K562 (cell line): ENCODE data around the gene SLC25A40. TPM values are rescaled to one million over a fixed set of nuclear protein-coding genes. Genes with fewer than 3 reads are reported as not detected.

Source experiments
- ATAC-seq: fragments of 200-7000 bp; cut with Tn5 transposase; 3 replicates; pipeline ENCODE4 v1.9.1; 2020; ENCODE audit warnings: moderate library complexity
- BruUV-seq: library from RNA; stranded (reverse); fragments of 400-500 nt; replicated peaks from 2 replicates; lab custom pipeline; 2021; lab: Mats Ljungman, UMichigan
- CTCF ChIA-PET: fragments of 300-600 bp; formaldehyde crosslinking; extraction: SDS; loops from one replicate; lab custom pipeline; 2021; ENCODE audit warnings: low intra/inter-chr PET ratio; lab: Yijun Ruan, JAX
- POLR2A ChIA-PET: fragments of 300-600, 350-650 bp; sonication (Branson Sonifier 250); formaldehyde crosslinking; extraction: SDS; loops from one replicate; lab custom pipeline; 2021; ENCODE audit warnings: antibody characterized with exemption, inconsistent platforms; lab: Yijun Ruan, JAX
- DNase-seq, 4 experiments: peaks; one replicate each; pipeline versions ENCODE4 v3.0.0 to v3.0.0-alpha.2; 2011 to 2018; ENCODE audit warnings: low spot score in 3 of 4, mixed read lengths in 3 of 4; ENCODE audit errors: extremely low read depth in 1 of 4
- FAIRE-seq: peaks from 2 replicates; lab custom pipeline; 2011; peaks lifted over from hg19 to GRCh38; lab: Jason Lieb, UNC
- H2AFZ ChIP-seq: 2 replicates; pipeline ENCODE4 v1.6.0; 2011; ENCODE audit warnings: low read depth, low read length, control low read depth, inconsistent platforms
- H3K27ac ChIP-seq: fragments of 200-600 bp; 3 replicates; pipeline ENCODE4 v1.8.0; 2011; ENCODE audit warnings: low read depth, mild to moderate bottlenecking, control low read depth, inconsistent platforms, low read length, moderate library complexity, mixed read lengths; ENCODE audit errors: extremely low read depth
- H3K27me3 ChIP-seq, 2 experiments: fragments of 300-600 bp in 1 of 2; 2 replicates in 1 of 2; 3 replicates in 1 of 2; pipeline versions ENCODE4 v1.6.0 to v1.8.0; 2011; ENCODE audit warnings: inconsistent platforms in 2 of 2, low read length in 2 of 2, mild to moderate bottlenecking in 1 of 2, mixed read lengths in 1 of 2, moderate library complexity in 1 of 2; ENCODE audit not compliant: control insufficient read depth in 2 of 2, insufficient read depth in 2 of 2
- H3K36me3 ChIP-seq: fragments of 300-600 bp; 3 replicates; pipeline ENCODE4 v1.8.0; 2011; ENCODE audit warnings: mild to moderate bottlenecking, low read length, inconsistent platforms; ENCODE audit not compliant: control insufficient read depth, insufficient read depth
- H3K4me1 ChIP-seq, 2 experiments: fragments of 200-600 bp in 1 of 2; replicated peaks in 1 of 2; 2 replicates in 1 of 2; 3 replicates in 1 of 2; pipeline versions ENCODE4 v1.5.1 to v1.8.0; 2011; ENCODE audit warnings: inconsistent platforms in 2 of 2, low read length in 2 of 2, mild to moderate bottlenecking in 1 of 2, mixed read lengths in 1 of 2, moderate library complexity in 1 of 2; ENCODE audit not compliant: control insufficient read depth in 2 of 2, insufficient read depth in 2 of 2
- H3K4me2 ChIP-seq: 2 replicates; pipeline ENCODE4 v1.6.1; 2011; ENCODE audit warnings: low read length, control low read depth, inconsistent platforms, mixed read lengths; ENCODE audit not compliant: insufficient read depth
- H3K4me3 ChIP-seq: fragments of 200-600 bp; sonication (generic), shearing (Covaris generic); 2 replicates; pipeline ENCODE4 v1.5.1; 2016; ENCODE audit warnings: control low read depth, inconsistent platforms
- H3K79me2 ChIP-seq: fragments of 200-600 bp; 3 replicates; pipeline ENCODE4 v1.8.0; 2011; ENCODE audit warnings: low read length, inconsistent platforms; ENCODE audit not compliant: control insufficient read depth, insufficient read depth
- H3K9ac ChIP-seq, 2 experiments: 2 replicates each; pipeline versions ENCODE4 v1.6.0 to v1.6.1; 2011; ENCODE audit warnings: low read depth in 2 of 2, low read length in 2 of 2, control low read depth in 1 of 2, inconsistent platforms in 1 of 2, mild to moderate bottlenecking in 1 of 2, mixed read lengths in 1 of 2; ENCODE audit not compliant: insufficient read depth in 1 of 2
- H3K9me1 ChIP-seq: one replicate; pipeline ENCODE4 v1.6.0; 2011; ENCODE audit warnings: inconsistent platforms, mild to moderate bottlenecking, low read length, moderate library complexity; ENCODE audit not compliant: control insufficient read depth, insufficient read depth
- H3K9me3 ChIP-seq: replicated peaks from 2 replicates; pipeline ENCODE4 v1.5.1; 2011; ENCODE audit warnings: low read depth, low read length, inconsistent platforms; ENCODE audit not compliant: control insufficient read depth, insufficient read depth
- H4K20me1 ChIP-seq: replicated peaks from 2 replicates; pipeline ENCODE4 v1.6.1; 2011; ENCODE audit warnings: low read length, inconsistent platforms, mixed read lengths; ENCODE audit not compliant: control insufficient read depth, insufficient read depth
- DEAF1 ChIP-seq: fragments of 450-650 bp; formaldehyde crosslinking; IDR thresholded peaks from 2 replicates; pipeline ENCODE4 v1.4.0; 2020; ENCODE audit warnings: mild to moderate bottlenecking, moderate library complexity
- MAFF ChIP-seq: IDR thresholded peaks from 2 replicates; pipeline ENCODE4 v1.6.1; 2012; ENCODE audit warnings: low read length, improper control_type of control experiment
- MAFK ChIP-seq: IDR thresholded peaks from 2 replicates; pipeline ENCODE4 v1.6.1; 2011; ENCODE audit warnings: low read length, improper control_type of control experiment
- MYNN ChIP-seq, 2 experiments: sonication (generic); formaldehyde crosslinking in 1 of 2; IDR thresholded peaks; 2 replicates each; pipeline versions ENCODE4 v1.5.0 to v1.6.1; 2016 to 2020; ENCODE audit warnings: antibody characterized with exemption in 1 of 2, missing genetic modification reagents in 1 of 2
- NCOR1 ChIP-seq: fragments of 450-650 bp; IDR thresholded peaks from 2 replicates; pipeline ENCODE4 v1.6.1; 2016; ENCODE audit warnings: mild to moderate bottlenecking, moderate library complexity
- POLR2G ChIP-seq: fragments of 200-400 bp; formaldehyde crosslinking; IDR thresholded peaks from 2 replicates; pipeline ENCODE4 v1.6.1; 2017; ENCODE audit warnings: low read depth, mild to moderate bottlenecking, antibody characterized with exemption, low read length, moderate library complexity
- POLR2H ChIP-seq: IDR thresholded peaks from 2 replicates; pipeline ENCODE4 v1.6.1; 2016; ENCODE audit warnings: missing genetic modification characterization, low read depth, mild to moderate bottlenecking, control low read depth, missing compliant biosample characterization, moderate library complexity
- ZBTB40 ChIP-seq, 2 experiments: fragments of 450-650 bp in 1 of 2; sonication (generic) in 1 of 2; formaldehyde crosslinking in 1 of 2; IDR thresholded peaks; 2 replicates each; pipeline versions ENCODE4 v1.7.1 to v1.9.0; 2016 to 2022; ENCODE audit warnings: inconsistent platforms in 1 of 2, mild to moderate bottlenecking in 1 of 2, missing genetic modification reagents in 1 of 2
- ZNF316 ChIP-seq: fragments of 450-650 bp; IDR thresholded peaks from 2 replicates; pipeline ENCODE4 v1.6.1; 2016
- WGBS: fragments of 100-300 bp; shearing (Covaris generic); methylation state at CpG from one replicate; pipeline ENCODE4 v1.1.6; 2016; ENCODE audit warnings: low coverage, mixed read lengths; ENCODE audit not compliant: insufficient coverage; ENCODE audit errors: missing lambda C conversion rate; 5-methylcytosine and 5-hydroxymethylcytosine counted together
- in situ Hi-C: fragments of 300-500 bp; cut with MboI; formaldehyde crosslinking; loops from 4 replicates; pipeline ENCODE4 v1.15.0; 2018; ENCODE audit warnings: inconsistent platforms, mixed read lengths
- intact Hi-C: fragments of 100-400 bp; cut with micrococcal nuclease; formaldehyde crosslinking; loops from 2 replicates; pipeline ENCODE4 v1.14.2; 2022
- polyA plus RNA-seq, 8 experiments: library from polyadenylated mRNA; depleted of rRNA in 4 of 8; stranded (reverse) in 5 of 8; unstranded in 3 of 8; fragments of >200 nt; fragmentation: Nextera tagmentation in 2 of 8; fragmentation: Illumina TruSeq in 1 of 8; extraction: Ambion mirVana in 2 of 8; extraction: Trizol in 1 of 8; gene quantifications; 2 replicates each; pipeline versions ENCODE4 v1.2.1 to v1.2.3, GENCODE V29; 2011 to 2014; ENCODE audit warnings: inconsistent platforms in 1 of 8, missing spikeins in 1 of 8
- total RNA-seq, 7 experiments: library from RNA; depleted of rRNA in 6 of 7; stranded (reverse); fragments of >200 nt in 6 of 7; fragmentation: Illumina TruSeq in 2 of 7; extraction: Trizol in 2 of 7; gene quantifications; 2 replicates each; pipeline versions ENCODE4 v1.2.1 to v1.2.3, GENCODE V29; 2011 to 2021; ENCODE audit warnings: low replicate concordance in 1 of 7

Gene SLC25A40
- total and polyA plus RNA-seq, 9 of the 15 experiments (the other 6 are each of a cell fraction or from before 2014, with no cell fraction given): 6.7 to 44.0 (median 26.5) TPM

GRCh38 chr7:87877366-87878040, 1.3 kb upstream of the SLC25A40 start:
- in situ Hi-C loops: no loop called here
- Histone ChIP-seq H3K4me1 (peaks cover 10 to 13% of the 10 kb centered on the region in 2 experiments; a peak in 4 of 5 replicates), H3K9ac (peak overlapping the region; percentile 96 to 99), H2AFZ (no peak overlapping the region), H3K4me2 (peak overlapping the region; percentile 75), H3K27ac (peak overlapping the region; percentile 92), H3K4me3 (peak overlapping the region; percentile 86), H3K9me3 (no peaks in the 10 kb centered on the region), H3K9me1 (no peaks in the 10 kb centered on the region), H3K27me3 (no peaks in the 10 kb centered on the region), H3K36me3 (peaks cover 51% of the 10 kb centered on the region), H4K20me1 (peaks cover 5% of the 10 kb centered on the region; the same call in 1 of the 2 replicates), H3K79me2 (peaks cover 99% of the 10 kb centered on the region)
- BruUV-seq: no TSS peak
- POLR2A ChIA-PET: no interaction called here
- intact Hi-C loops: loop anchor here (10.0 kb wide), 3 partner anchors 337 to 723 kb away; partner anchors contain the start of genes DMTF1 and TMEM243
- CTCF ChIA-PET: no interaction called here
- FAIRE-seq: no peak
- no peak for DNase-seq
- no peak for ATAC-seq
- WGBS: 2% methylated on average over 10 of the region's 10 CpGs
- peak; percentile 98 for TF ChIP-seq ZNF316
- 0 out of 2 replicates have a peak, but pooled peaks have one; percentile 23 for TF ChIP-seq DEAF1 (CRISPR knock-in tag)
- peak; percentile 94 for TF ChIP-seq MAFF
- no peak for TF ChIP-seq MYNN (IDR thresholded peaks at IDR 0.05)
- TF ChIP-seq MYNN (CRISPR knock-in tag; IDR thresholded peaks at IDR 0.05): no peak
- 0 out of 2 replicates have a peak, but pooled peaks have one; percentile 4 for TF ChIP-seq NCOR1
- TF ChIP-seq ZBTB40 (IDR thresholded peaks at IDR 0.05): 0 out of 2 replicates have a peak, but pooled peaks have one; percentile 48
- TF ChIP-seq ZBTB40 (CRISPR knock-in tag; IDR thresholded peaks at IDR 0.05): no peak
- TF ChIP-seq POLR2H (tag): 0 out of 2 replicates have a peak, but pooled peaks have one; percentile 33
- peak; percentile 92 for TF ChIP-seq MAFK
- TF ChIP-seq POLR2G: 0 out of 2 replicates have a peak, but pooled peaks have one; percentile 20
